ENCODE data around the gene TTPAL.

GRCh38 chr20:44521484-44522481 is 46.1 kb downstream of the TTPAL start, which contains the start of gene SERINC3:
- no peak for TF ChIP-seq SALL2 (tag by site-specific recombination; IDR thresholded peaks at IDR 0.05; ENCODE audit: borderline replicate concordance)
- TF ChIP-seq ZNF302 (tag by site-specific recombination; IDR thresholded peaks at IDR 0.05; ENCODE audit: low read depth), result no peak
- TF ChIP-seq YY1 (tag by site-specific recombination; IDR thresholded peaks at IDR 0.05), result peak; percentile 85
- TF ChIP-seq CTCF (tag by site-specific recombination; IDR thresholded peaks at IDR 0.05), result peak; percentile 7; the same call in 1 of the 2 replicates
- no peak for TF ChIP-seq ZNF132 (tag by site-specific recombination; IDR thresholded peaks at IDR 0.05; ENCODE audit: borderline replicate concordance)
- TF ChIP-seq ZBTB48 (tag by site-specific recombination; IDR thresholded peaks at IDR 0.05), result no peak
- no peak for TF ChIP-seq ZNF280D (tag by site-specific recombination; IDR thresholded peaks at IDR 0.05)
- no peak for TF ChIP-seq ZNF416 (tag by site-specific recombination; IDR thresholded peaks at IDR 0.05)
- TF ChIP-seq GLI4 (tag by site-specific recombination; IDR thresholded peaks at IDR 0.05), result no peak
- TF ChIP-seq KLF10 (tag by site-specific recombination; IDR thresholded peaks at IDR 0.05), result peak; percentile 94
- peak; percentile 41; the same call in 1 of the 2 replicates for TF ChIP-seq ZNF76 (tag by site-specific recombination; IDR thresholded peaks at IDR 0.05; ENCODE audit: borderline replicate concordance, low read depth)
